ENCODE results near the gene DPF3. TPM values are rescaled to one million over a fixed set of nuclear protein-coding genes. Genes with fewer than 3 reads are reported as not detected.

Gene DPF3
- total RNA-seq, 2 donors from 2014 or later = 0.13 to 1.2 TPM

GRCh38 chr14:72810201-72810600 is 83.7 kb downstream of the DPF3 start:
- ATAC-seq = peak; percentile 97
- H3K9me3 ChIP-seq (ENCODE audit: control insufficient read depth, low read length, poor library complexity, severe bottlenecking) = no peaks in the 10 kb centered on the region
- Mint-ChIP-seq H3K27ac (peak overlapping the region; percentile 89), H3K4me1 (peaks cover 21% of the 10 kb centered on the region), H3K4me3 (peak overlapping the region; percentile 83), H3K27me3 (no peaks in the 10 kb centered on the region), H3K36me3 (ENCODE audit: low read depth) (peaks cover 5% of the 10 kb centered on the region)
- DNase-seq = peak in 2 of 3 donors; percentile 17 to 38

- no peak for ATAC-seq
Observed at GRCh38 chr14:72809063-72809462, 84.8 kb downstream of the DPF3 start.

GRCh38 chr14:72808564-72808963 is 85.3 kb downstream of the DPF3 start:
- no peak overlapping the region for H3K4me3 Mint-ChIP-seq
- DNase-seq = no peak
- no peak overlapping the region for H3K27ac Mint-ChIP-seq
- no peak for ATAC-seq
- no peaks in the 10 kb centered on the region for H3K9me3 ChIP-seq (ENCODE audit: control insufficient read depth, low read length, poor library complexity, severe bottlenecking)
- peaks cover 5% of the 10 kb centered on the region for H3K36me3 Mint-ChIP-seq (ENCODE audit: low read depth)
- no peaks in the 10 kb centered on the region for H3K27me3 Mint-ChIP-seq
- H3K4me1 Mint-ChIP-seq = peaks cover 21% of the 10 kb centered on the region

More at GRCh38 chr14:72809063-72809462, 84.8 kb downstream of the DPF3 start:
- DNase-seq = no peak
- H3K4me3 Mint-ChIP-seq = no peak overlapping the region
- H3K9me3 ChIP-seq (ENCODE audit: control insufficient read depth, low read length, poor library complexity, severe bottlenecking) = no peaks in the 10 kb centered on the region
- H3K27ac Mint-ChIP-seq = no peak overlapping the region
- no peaks in the 10 kb centered on the region for H3K27me3 Mint-ChIP-seq
- peaks cover 21% of the 10 kb centered on the region for H3K4me1 Mint-ChIP-seq
- H3K36me3 Mint-ChIP-seq (ENCODE audit: low read depth) = peaks cover 5% of the 10 kb centered on the region

GRCh38 chr14:72802588-72802946 is 91.3 kb downstream of the DPF3 start:
- no peak for ATAC-seq
- DNase-seq = no peak
- H3K36me3 Mint-ChIP-seq (ENCODE audit: low read depth) = peaks cover 5% of the 10 kb centered on the region
- no peaks in the 10 kb centered on the region for H3K27me3 Mint-ChIP-seq
- H3K4me3 Mint-ChIP-seq = no peak overlapping the region
- H3K27ac Mint-ChIP-seq = no peak overlapping the region
- no peaks in the 10 kb centered on the region for H3K9me3 ChIP-seq (ENCODE audit: control insufficient read depth, low read length, poor library complexity, severe bottlenecking)
- H3K4me1 Mint-ChIP-seq = peaks cover 3% of the 10 kb centered on the region

GRCh38 chr14:72801836-72802587 is 91.9 kb downstream of the DPF3 start:
- Mint-ChIP-seq H3K36me3 (ENCODE audit: low read depth) (peaks cover 5% of the 10 kb centered on the region), H3K4me1 (peaks cover 3% of the 10 kb centered on the region), H3K4me3 (no peak overlapping the region), H3K27me3 (no peaks in the 10 kb centered on the region), H3K27ac (no peak overlapping the region)
- no peaks in the 10 kb centered on the region for H3K9me3 ChIP-seq (ENCODE audit: control insufficient read depth, low read length, poor library complexity, severe bottlenecking)
- DNase-seq = no peak
- no peak for ATAC-seq

- Mint-ChIP-seq H3K36me3 (ENCODE audit: low read depth) (peaks cover 5% of the 10 kb centered on the region), H3K27me3 (no peaks in the 10 kb centered on the region), H3K27ac (no peak overlapping the region), H3K4me1 (peaks cover 3% of the 10 kb centered on the region), H3K4me3 (no peak overlapping the region)
- ATAC-seq = no peak
- no peaks in the 10 kb centered on the region for H3K9me3 ChIP-seq (ENCODE audit: control insufficient read depth, low read length, poor library complexity, severe bottlenecking)
- no peak for DNase-seq
Observed at GRCh38 chr14:72801381-72801812, 92.5 kb downstream of the DPF3 start.

- Mint-ChIP-seq H3K27ac (no peak overlapping the region), H3K4me3 (no peak overlapping the region), H3K27me3 (no peaks in the 10 kb centered on the region), H3K4me1 (no peaks in the 10 kb centered on the region), H3K36me3 (ENCODE audit: low read depth) (peaks cover under 1% of the 10 kb centered on the region)
- H3K9me3 ChIP-seq (ENCODE audit: control insufficient read depth, low read length, poor library complexity, severe bottlenecking) = no peaks in the 10 kb centered on the region
- ATAC-seq (no peak), DNase-seq (no peak)
Observed at GRCh38 chr14:72800848-72801370, 93.0 kb downstream of the DPF3 start.

- Mint-ChIP-seq H3K4me3 (no peak overlapping the region), H3K27me3 (no peaks in the 10 kb centered on the region), H3K27ac (no peak overlapping the region), H3K36me3 (ENCODE audit: low read depth) (no peaks in the 10 kb centered on the region), H3K4me1 (no peaks in the 10 kb centered on the region)
- H3K9me3 ChIP-seq (ENCODE audit: control insufficient read depth, low read length, poor library complexity, severe bottlenecking) = no peaks in the 10 kb centered on the region
- ATAC-seq (no peak), DNase-seq (no peak)
Observed at GRCh38 chr14:72800296-72800695, 93.6 kb downstream of the DPF3 start.

GRCh38 chr14:72796935-72797334 is 97.0 kb downstream of the DPF3 start:
- H3K9me3 ChIP-seq (ENCODE audit: control insufficient read depth, low read length, poor library complexity, severe bottlenecking) = no peaks in the 10 kb centered on the region
- no peaks in the 10 kb centered on the region for H3K4me1 Mint-ChIP-seq
- no peak overlapping the region for H3K4me3 Mint-ChIP-seq
- DNase-seq = no peak
- no peaks in the 10 kb centered on the region for H3K36me3 Mint-ChIP-seq (ENCODE audit: low read depth)
- ATAC-seq = no peak
- peaks cover 18% of the 10 kb centered on the region for H3K27me3 Mint-ChIP-seq
- H3K27ac Mint-ChIP-seq = no peak overlapping the region

- Mint-ChIP-seq H3K36me3 (ENCODE audit: low read depth) (no peaks in the 10 kb centered on the region), H3K27ac (no peak overlapping the region), H3K4me1 (peaks cover 3% of the 10 kb centered on the region), H3K27me3 (peaks cover 18% of the 10 kb centered on the region), H3K4me3 (no peak overlapping the region)
- DNase-seq (no peak), ATAC-seq (no peak)
- H3K9me3 ChIP-seq (ENCODE audit: control insufficient read depth, low read length, poor library complexity, severe bottlenecking) = no peaks in the 10 kb centered on the region
Observed at GRCh38 chr14:72793156-72793939, 100.6 kb downstream of the DPF3 start.

GRCh38 chr14:72792051-72792788 is 101.7 kb downstream of the DPF3 start:
- H3K9me3 ChIP-seq (ENCODE audit: control insufficient read depth, low read length, poor library complexity, severe bottlenecking) = no peaks in the 10 kb centered on the region
- no peaks in the 10 kb centered on the region for H3K36me3 Mint-ChIP-seq (ENCODE audit: low read depth)
- H3K4me3 Mint-ChIP-seq = no peak overlapping the region
- peaks cover 18% of the 10 kb centered on the region for H3K27me3 Mint-ChIP-seq
- ATAC-seq = no peak
- H3K27ac Mint-ChIP-seq = no peak overlapping the region
- peaks cover 6% of the 10 kb centered on the region for H3K4me1 Mint-ChIP-seq
- DNase-seq = no peak

GRCh38 chr14:72790887-72791566 is 102.9 kb downstream of the DPF3 start:
- Mint-ChIP-seq H3K4me1 (peaks cover 6% of the 10 kb centered on the region), H3K4me3 (no peak overlapping the region), H3K27ac (no peak overlapping the region), H3K27me3 (peaks cover 18% of the 10 kb centered on the region), H3K36me3 (ENCODE audit: low read depth) (no peaks in the 10 kb centered on the region)
- no peak for DNase-seq
- ATAC-seq = no peak
- no peaks in the 10 kb centered on the region for H3K9me3 ChIP-seq (ENCODE audit: control insufficient read depth, low read length, poor library complexity, severe bottlenecking)

All from T-helper 17 cell (primary cell).